Caco-2 (cell line): ENCODE results near the gene FARS2. TPM values are rescaled to one million over a fixed set of nuclear protein-coding genes. Genes with fewer than 3 reads are reported as not detected.

Source experiments
- BruUV-seq: library from RNA; stranded (reverse); fragments of 400-500 nt; replicated peaks from 2 replicates; lab custom pipeline; 2021; lab: Mats Ljungman, UMichigan
- CTCF ChIA-PET: fragments of 300-600 bp; sonication (Branson Sonifier 250); formaldehyde crosslinking; loops from one replicate; lab custom pipeline; 2022; ENCODE audit warnings: antibody characterized with exemption; lab: Charles Lee
- POLR2A ChIA-PET: fragments of 300-600 bp; sonication (Branson Sonifier 250); formaldehyde crosslinking; loops from one replicate; lab custom pipeline; 2022; ENCODE audit warnings: antibody characterized with exemption; lab: Charles Lee
- DNase-seq, 2 experiments: peaks; one replicate each; pipeline versions ENCODE4 v3.0.0 to v3.0.0-alpha.2; 2020 to 2022
- H3K27me3 ChIP-seq: replicated peaks from 2 replicates; pipeline ENCODE4 v1.6.0; 2011; ENCODE audit warnings: low read length; ENCODE audit not compliant: control insufficient read depth, insufficient read depth
- H3K36me3 ChIP-seq: 2 replicates; pipeline ENCODE4 v1.5.1; 2011; ENCODE audit warnings: low read length; ENCODE audit not compliant: control insufficient read depth, insufficient read depth
- H3K4me1 ChIP-seq: fragments of 250-450 bp; sonication (Bioruptor Pico); 2 replicates; pipeline ENCODE4 v1.5.1; 2020; ENCODE audit warnings: mild to moderate bottlenecking
- H3K4me3 ChIP-seq: 2 replicates; pipeline ENCODE4 v1.5.1; 2011; ENCODE audit warnings: low read depth, mild to moderate bottlenecking, control low read depth, low read length
- H3K9me3 ChIP-seq: fragments of 250-450 bp; sonication (Bioruptor Pico); 2 replicates; pipeline ENCODE4 v1.5.1; 2020; ENCODE audit warnings: mild to moderate bottlenecking, moderate library complexity
- H3K27ac Mint-ChIP-seq: one replicate; pipeline ENCODE4 v1.8.0; 2022; ENCODE audit warnings: mixed read lengths; ENCODE audit not compliant: unreplicated experiment
- H3K27me3 Mint-ChIP-seq: one replicate; pipeline ENCODE4 v1.8.0; 2022; ENCODE audit warnings: mixed read lengths; ENCODE audit not compliant: insufficient read depth, unreplicated experiment
- H3K36me3 Mint-ChIP-seq: one replicate; pipeline ENCODE4 v1.8.0; 2022; ENCODE audit warnings: mild to moderate bottlenecking, mixed read lengths; ENCODE audit not compliant: insufficient read depth, unreplicated experiment
- H3K4me1 Mint-ChIP-seq: one replicate; pipeline ENCODE4 v1.8.0; 2022; ENCODE audit warnings: low read depth, mixed read lengths; ENCODE audit not compliant: unreplicated experiment
- H3K4me3 Mint-ChIP-seq: one replicate; pipeline ENCODE4 v1.8.0; 2022; ENCODE audit warnings: mild to moderate bottlenecking, moderate library complexity, mixed read lengths; ENCODE audit not compliant: unreplicated experiment
- H3K9me3 Mint-ChIP-seq: one replicate; pipeline ENCODE4 v1.8.0; 2022; ENCODE audit warnings: mixed read lengths; ENCODE audit not compliant: unreplicated experiment
- intact Hi-C: fragments of 100-400 bp; cut with micrococcal nuclease; formaldehyde crosslinking; loops from one replicate; pipeline ENCODE4 v1.10.0; 2022; ENCODE audit not compliant: unreplicated experiment
- total RNA-seq: library from RNA; stranded (reverse); gene quantifications from 2 replicates; pipeline ENCODE4 v1.2.3, GENCODE V29; 2022
- TF ChIP-seq, protein P1 (sequence below), 2 experiments: fragments of 200-600 bp in 1 of 2; IDR thresholded peaks; 1 replicate in 1 of 2; 2 replicates in 1 of 2; pipeline versions ENCODE4 v1.5.1 to v1.8.0; 2011 to 2022; ENCODE audit warnings: antibody characterized with exemption in 1 of 2, control low read depth in 1 of 2, inconsistent platforms in 1 of 2, low read depth in 1 of 2, low read length in 1 of 2, mild to moderate bottlenecking in 1 of 2, moderate library complexity in 1 of 2; ENCODE audit not compliant: insufficient read depth in 1 of 2, severe bottlenecking in 1 of 2, unreplicated experiment in 1 of 2

The FARS2 gene
- total RNA-seq, 1 experiment from 2014 or later: 15.4 TPM

DNA sequence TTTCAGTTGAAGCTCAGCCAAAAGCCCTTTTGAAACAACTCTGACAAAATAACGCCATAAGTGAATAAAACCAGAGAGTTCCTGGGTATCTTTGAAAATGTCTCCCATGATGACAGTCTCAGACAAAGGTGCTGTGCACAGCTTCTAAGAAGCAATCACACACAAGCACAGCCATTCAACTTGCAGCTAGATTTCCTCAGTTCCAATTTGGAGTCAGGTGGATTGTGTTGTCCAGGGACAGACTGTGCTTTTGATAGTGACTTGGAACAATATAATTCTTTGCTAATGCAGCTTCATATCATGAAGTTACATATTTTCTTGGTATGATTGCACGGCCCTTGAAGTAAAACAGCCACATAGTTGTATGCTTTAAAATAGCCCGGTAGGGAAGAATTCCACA lies 105.6 kb downstream of the FARS2 start:
- H3K4me1 ChIP-seq: no peaks in the 10 kb centered on the region
- POLR2A ChIA-PET: no interaction called here
- no peaks in the 10 kb centered on the region for H3K27me3 ChIP-seq
- no peak overlapping the region for H3K4me3 ChIP-seq
- H3K27me3 Mint-ChIP-seq: no peaks in the 10 kb centered on the region
- H3K27ac Mint-ChIP-seq: no peak overlapping the region
- TF ChIP-seq, protein P1, sequence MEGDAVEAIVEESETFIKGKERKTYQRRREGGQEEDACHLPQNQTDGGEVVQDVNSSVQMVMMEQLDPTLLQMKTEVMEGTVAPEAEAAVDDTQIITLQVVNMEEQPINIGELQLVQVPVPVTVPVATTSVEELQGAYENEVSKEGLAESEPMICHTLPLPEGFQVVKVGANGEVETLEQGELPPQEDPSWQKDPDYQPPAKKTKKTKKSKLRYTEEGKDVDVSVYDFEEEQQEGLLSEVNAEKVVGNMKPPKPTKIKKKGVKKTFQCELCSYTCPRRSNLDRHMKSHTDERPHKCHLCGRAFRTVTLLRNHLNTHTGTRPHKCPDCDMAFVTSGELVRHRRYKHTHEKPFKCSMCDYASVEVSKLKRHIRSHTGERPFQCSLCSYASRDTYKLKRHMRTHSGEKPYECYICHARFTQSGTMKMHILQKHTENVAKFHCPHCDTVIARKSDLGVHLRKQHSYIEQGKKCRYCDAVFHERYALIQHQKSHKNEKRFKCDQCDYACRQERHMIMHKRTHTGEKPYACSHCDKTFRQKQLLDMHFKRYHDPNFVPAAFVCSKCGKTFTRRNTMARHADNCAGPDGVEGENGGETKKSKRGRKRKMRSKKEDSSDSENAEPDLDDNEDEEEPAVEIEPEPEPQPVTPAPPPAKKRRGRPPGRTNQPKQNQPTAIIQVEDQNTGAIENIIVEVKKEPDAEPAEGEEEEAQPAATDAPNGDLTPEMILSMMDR (IDR thresholded peaks at IDR 0.05; ENCODE audit: insufficient read depth in 1 of 2, low read depth in 1 of 2, low read length in 1 of 2, severe bottlenecking in 1 of 2, unreplicated experiment in 1 of 2): no peak
- H3K9me3 Mint-ChIP-seq: no peaks in the 10 kb centered on the region
- H3K9me3 ChIP-seq: no peaks in the 10 kb centered on the region
- peaks cover 4% of the 10 kb centered on the region for H3K36me3 Mint-ChIP-seq
- intact Hi-C loops: no loop called here
- CTCF ChIA-PET: no interaction called here
- H3K4me1 Mint-ChIP-seq: no peaks in the 10 kb centered on the region
- no peaks in the 10 kb centered on the region for H3K36me3 ChIP-seq
- BruUV-seq: no TSS peak
- H3K4me3 Mint-ChIP-seq: no peak overlapping the region
- no peak for DNase-seq

DNA sequence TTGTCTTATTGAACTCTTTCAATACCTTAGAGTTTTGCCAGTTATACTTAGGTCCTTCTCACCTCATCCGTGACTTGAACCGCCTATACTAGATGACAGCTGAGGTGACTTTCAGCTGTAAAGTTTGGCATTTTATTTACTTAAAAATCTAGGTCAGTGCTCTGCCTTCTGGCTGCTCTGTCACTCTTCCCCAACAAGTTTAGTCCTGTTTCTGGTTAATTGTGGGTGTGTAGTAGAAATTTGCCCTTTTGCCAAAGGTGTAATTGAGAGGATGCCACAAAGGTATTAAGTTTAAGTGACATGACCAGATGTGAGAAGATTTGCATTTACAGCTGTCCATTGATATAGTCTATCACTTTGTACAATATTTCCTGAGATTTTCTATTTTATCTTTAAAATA lies 106.2 kb downstream of the FARS2 start:
- H3K4me1 Mint-ChIP-seq: no peaks in the 10 kb centered on the region
- no peaks in the 10 kb centered on the region for H3K9me3 Mint-ChIP-seq
- TF ChIP-seq, protein P1 (IDR thresholded peaks at IDR 0.05; ENCODE audit: insufficient read depth in 1 of 2, low read depth in 1 of 2, low read length in 1 of 2, severe bottlenecking in 1 of 2, unreplicated experiment in 1 of 2): no peak
- H3K36me3 Mint-ChIP-seq: peaks cover 4% of the 10 kb centered on the region
- Histone ChIP-seq H3K27me3 (no peaks in the 10 kb centered on the region), H3K36me3 (no peaks in the 10 kb centered on the region), H3K9me3 (no peaks in the 10 kb centered on the region), H3K4me3 (no peak overlapping the region), H3K4me1 (no peaks in the 10 kb centered on the region)
- no peak overlapping the region for H3K4me3 Mint-ChIP-seq
- BruUV-seq: no TSS peak
- ChIA-PET POLR2A (no interaction called here), CTCF (no interaction called here)
- no peak overlapping the region for H3K27ac Mint-ChIP-seq
- no peak for DNase-seq
- intact Hi-C loops: no loop called here
- H3K27me3 Mint-ChIP-seq: no peaks in the 10 kb centered on the region

DNA sequence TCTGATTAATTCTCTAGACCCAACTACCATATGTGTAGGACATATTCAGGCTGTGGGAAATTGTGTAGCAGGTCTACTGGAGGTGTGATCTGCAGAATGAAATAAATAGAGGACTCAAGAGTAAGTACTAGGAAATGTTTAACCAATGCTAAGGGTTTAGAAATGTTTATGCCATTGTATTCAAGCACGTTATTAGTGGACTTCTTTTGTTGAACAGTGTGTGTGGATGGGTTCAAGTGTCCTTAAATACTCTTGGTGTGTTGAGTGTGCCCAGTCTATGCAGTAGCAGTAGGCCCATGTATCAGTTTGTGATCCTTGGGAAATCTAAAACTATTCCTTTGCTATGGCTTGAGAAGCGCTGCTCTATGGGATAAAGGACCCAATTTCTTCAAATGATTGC lies 112.1 kb downstream of the FARS2 start:
- no peaks in the 10 kb centered on the region for H3K36me3 ChIP-seq
- no peaks in the 10 kb centered on the region for H3K4me1 Mint-ChIP-seq
- no peaks in the 10 kb centered on the region for H3K4me1 ChIP-seq
- H3K4me3 ChIP-seq: no peak overlapping the region
- no peak overlapping the region for H3K4me3 Mint-ChIP-seq
- no TSS peak for BruUV-seq
- H3K36me3 Mint-ChIP-seq: no peaks in the 10 kb centered on the region
- TF ChIP-seq, protein P1 (IDR thresholded peaks at IDR 0.05; ENCODE audit: insufficient read depth in 1 of 2, low read depth in 1 of 2, low read length in 1 of 2, severe bottlenecking in 1 of 2, unreplicated experiment in 1 of 2): no peak
- ChIA-PET CTCF (no interaction called here), POLR2A (no interaction called here)
- no peaks in the 10 kb centered on the region for H3K27me3 ChIP-seq
- no peaks in the 10 kb centered on the region for H3K9me3 ChIP-seq
- no peaks in the 10 kb centered on the region for H3K27me3 Mint-ChIP-seq
- no peak for DNase-seq
- intact Hi-C loops: no loop called here
- H3K27ac Mint-ChIP-seq: no peak overlapping the region
- no peaks in the 10 kb centered on the region for H3K9me3 Mint-ChIP-seq
